Measurements from ENCODE around the gene TMEM179. TPM values are rescaled to one million over a fixed set of nuclear protein-coding genes. Genes with fewer than 3 reads are reported as not detected.

Gene TMEM179
- total and polyA plus RNA-seq, 2 of the 8 experiments (the other 6 are each of a cell fraction or from before 2014, with no cell fraction given): 2.9 to 4.0 TPM

GRCh38 chr14:104577847-104578301, 26.7 kb downstream of the TMEM179 start:
- H3K27ac ChIP-seq (ENCODE audit: low read depth, low read length): no peak overlapping the region
- no peak for TF ChIP-seq RAD21 (IDR thresholded peaks at IDR 0.05 in 1 of 2, conservative IDR thresholded peaks at IDR 0.05 in 1 of 2; ENCODE audit: low read depth in 2 of 2, low read length in 2 of 2)
- no peak for TF ChIP-seq RXRA (IDR thresholded peaks at IDR 0.05; ENCODE audit: insufficient read depth, low read depth, low read length)
- TF ChIP-seq YY1 (IDR thresholded peaks at IDR 0.05; ENCODE audit: low read depth, low read length): no peak
- TF ChIP-seq POU5F1 (IDR thresholded peaks at IDR 0.05; ENCODE audit: low read depth, low read length): no peak
- no peak for TF ChIP-seq ATF3 (IDR thresholded peaks at IDR 0.05; ENCODE audit: insufficient read depth, low read depth, low read length)
- TF ChIP-seq RNF2 (IDR thresholded peaks at IDR 0.05; ENCODE audit: borderline replicate concordance, low read depth, low read length, missing control alignments, poor library complexity, severe bottlenecking): no peak
- TF ChIP-seq KDM1A (IDR thresholded peaks at IDR 0.05; ENCODE audit: borderline replicate concordance, low read length): no peak
- TF ChIP-seq PHF8 (conservative IDR thresholded peaks at IDR 0.05; ENCODE audit: low read depth, low read length): no peak
- no peak for TF ChIP-seq E2F6 (IDR thresholded peaks at IDR 0.05)
- no peak for TF ChIP-seq TAF1 (IDR thresholded peaks at IDR 0.05; ENCODE audit: low read depth, low read length)

More at GRCh38 chr14:104577847-104578301, 26.7 kb downstream of the TMEM179 start:
- Histone ChIP-seq H3K23ac (ENCODE audit: insufficient read length) (no peak overlapping the region), H2AK5ac (ENCODE audit: low read depth, low read length) (no peak overlapping the region), H3K79me1 (ENCODE audit: low read depth, low read length) (no peaks in the 10 kb centered on the region), H2BK12ac (ENCODE audit: low read depth, low read length) (no peak overlapping the region), H2BK5ac (ENCODE audit: low read depth, low read length) (no peak overlapping the region), H3K23me2 (ENCODE audit: low read depth, low read length) (no peaks in the 10 kb centered on the region), H4K5ac (ENCODE audit: insufficient read length, low read depth, low read length) (no peak overlapping the region), H4K91ac (replicated peaks; ENCODE audit: insufficient read length, low read length) (no peak overlapping the region), H3K18ac (ENCODE audit: extremely low read depth, low read length) (no peak overlapping the region), H3K14ac (ENCODE audit: insufficient read length) (no peak overlapping the region), H3K9ac (replicated peaks in 1 of 4; ENCODE audit: extremely low read depth in 1 of 4, low read depth in 3 of 4, low read length in 3 of 4) (no peak overlapping the region), H3K4ac (replicated peaks; ENCODE audit: insufficient read length, low read depth, low read length) (no peak overlapping the region), H3K4me2 (ENCODE audit: insufficient read depth in 1 of 2, low read depth in 2 of 2, low read length in 2 of 2) (no peak overlapping the region), H3K9me3 (ENCODE audit: insufficient read depth in 2 of 2, low read depth in 1 of 2, low read length in 1 of 2) (no peaks in the 10 kb centered on the region), H4K20me1 (replicated peaks in 1 of 2; ENCODE audit: control insufficient read depth in 1 of 2, insufficient read depth in 2 of 2, low read length in 2 of 2) (no peaks in the 10 kb centered on the region), H3K79me2 (ENCODE audit: control insufficient read depth in 1 of 2, insufficient read depth in 2 of 2, low read length in 2 of 2) (no peaks in the 10 kb centered on the region), H2AFZ (ENCODE audit: low read length) (no peak overlapping the region), H3K56ac (replicated peaks; ENCODE audit: insufficient read length, low read depth, low read length) (no peak overlapping the region), H3K27me3 (replicated peaks in 1 of 4; ENCODE audit: control insufficient read depth in 3 of 4, extremely low read depth in 1 of 4, insufficient read depth in 3 of 4, low read length in 3 of 4) (no peaks in the 10 kb centered on the region), H3K36me3 (ENCODE audit: control insufficient read depth in 2 of 4, insufficient read depth in 4 of 4, low read length in 3 of 4) (no peaks in the 10 kb centered on the region), H3K4me3 (ENCODE audit: extremely low read depth in 1 of 4, insufficient read depth in 2 of 4, low read depth in 3 of 4, low read length in 4 of 4) (no peak overlapping the region), H2BK15ac (ENCODE audit: low read length) (no peak overlapping the region), H2BK120ac (replicated peaks; ENCODE audit: low read depth, low read length) (no peak overlapping the region), H4K8ac (ENCODE audit: extremely low read depth, insufficient read depth, low read length) (no peak overlapping the region; the same call in 1 of the 2 replicates), H3K4me1 (replicated peaks in 1 of 4; ENCODE audit: control insufficient read depth in 3 of 4, insufficient read depth in 4 of 4, low read length in 3 of 4) (no peaks in the 10 kb centered on the region), H2BK20ac (ENCODE audit: low read length) (no peak overlapping the region)
- FAIRE-seq: no peak
- ChIA-PET CTCF (ENCODE audit: partially characterized antibody) (interaction anchor here (0.8 to 1.9 kb wide), 8 partner anchors 12 to 385 kb away, joined by 3 to 10 read pairs (median 3); no protein-coding TSS in a partner anchor), POLR2A (ENCODE audit: partially characterized antibody) (no interaction called here)
- WGBS, 2 experiments (ENCODE audit: extremely low coverage in 1 of 2, insufficient coverage in 1 of 2, insufficient read length in 1 of 2, insufficient replicate concordance in 2 of 2, low coverage in 1 of 2, low lambda C conversion rate in 2 of 2, missing lambda C conversion rate in 1 of 2): 90% methylated on average over 19 of the region's 19 CpGs; no CpG with 5 or more reads in 1 of the 2 experiments
- DNase-seq (ENCODE audit: low read depth in 1 of 2, low spot score in 2 of 2): no peak

Measured in H1 (cell line).